ENCODE results near the gene ARFGAP1. TPM values are rescaled to one million over a fixed set of nuclear protein-coding genes. Genes with fewer than 3 reads are reported as not detected.

Gene ARFGAP1
- total RNA-seq, 3 donors from 2014 or later, result 76.5 to 85.8 (median 82.4) TPM

DNA sequence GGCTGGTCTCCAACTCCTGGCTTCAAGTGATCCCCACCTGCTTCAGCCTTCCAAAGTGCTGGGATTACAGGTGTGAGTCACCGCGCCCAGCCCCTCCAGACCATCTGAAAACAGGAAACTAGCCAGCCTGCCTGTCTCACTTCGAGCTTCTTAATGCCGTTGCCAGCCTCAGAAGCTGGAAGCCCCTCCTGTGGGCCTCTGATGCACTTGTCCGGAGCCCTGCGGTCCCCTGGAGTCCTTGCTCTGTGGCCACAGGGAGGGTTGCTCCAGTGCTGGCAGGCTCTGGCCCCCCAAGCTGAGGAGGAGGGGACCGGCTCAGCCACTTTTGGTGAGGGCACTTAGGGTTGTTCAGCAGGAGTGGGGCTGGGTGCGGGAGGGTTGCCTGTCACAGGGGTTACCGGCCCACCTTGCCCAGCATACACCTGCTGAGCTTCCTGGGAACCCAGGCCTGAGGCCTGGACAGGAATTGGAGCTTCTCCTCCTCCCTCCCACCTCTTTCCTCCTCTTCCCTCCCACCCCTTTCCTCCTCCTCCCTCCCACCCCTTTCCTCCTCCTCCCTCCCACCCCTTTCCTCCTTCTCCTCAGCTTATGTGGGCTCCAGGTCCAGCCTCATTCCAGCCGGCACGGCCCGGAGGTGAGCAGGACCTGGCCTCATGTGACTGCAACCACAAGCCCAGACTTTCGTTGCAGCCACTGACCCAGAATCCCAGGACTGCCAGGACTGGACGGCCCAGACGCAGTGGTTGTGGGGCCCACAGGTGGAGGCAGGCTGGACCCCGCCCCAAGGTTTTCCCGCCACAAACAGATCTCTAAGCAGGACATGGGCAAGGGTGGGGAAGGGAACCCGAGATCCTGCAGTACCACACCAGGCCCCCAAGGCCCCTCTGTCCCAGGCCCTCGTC lies 46.3 kb upstream of the ARFGAP1 start:
- H3K4me3 ChIP-seq, result no peak overlapping the region
- H3K4me1 ChIP-seq (ENCODE audit: low read depth), result no peaks in the 10 kb centered on the region
- intact Hi-C loops (cut with DNase I, micrococcal nuclease), result no loop called here
- H3K36me3 ChIP-seq (ENCODE audit: low read depth), result no peaks in the 10 kb centered on the region
- TF ChIP-seq, protein P1, sequence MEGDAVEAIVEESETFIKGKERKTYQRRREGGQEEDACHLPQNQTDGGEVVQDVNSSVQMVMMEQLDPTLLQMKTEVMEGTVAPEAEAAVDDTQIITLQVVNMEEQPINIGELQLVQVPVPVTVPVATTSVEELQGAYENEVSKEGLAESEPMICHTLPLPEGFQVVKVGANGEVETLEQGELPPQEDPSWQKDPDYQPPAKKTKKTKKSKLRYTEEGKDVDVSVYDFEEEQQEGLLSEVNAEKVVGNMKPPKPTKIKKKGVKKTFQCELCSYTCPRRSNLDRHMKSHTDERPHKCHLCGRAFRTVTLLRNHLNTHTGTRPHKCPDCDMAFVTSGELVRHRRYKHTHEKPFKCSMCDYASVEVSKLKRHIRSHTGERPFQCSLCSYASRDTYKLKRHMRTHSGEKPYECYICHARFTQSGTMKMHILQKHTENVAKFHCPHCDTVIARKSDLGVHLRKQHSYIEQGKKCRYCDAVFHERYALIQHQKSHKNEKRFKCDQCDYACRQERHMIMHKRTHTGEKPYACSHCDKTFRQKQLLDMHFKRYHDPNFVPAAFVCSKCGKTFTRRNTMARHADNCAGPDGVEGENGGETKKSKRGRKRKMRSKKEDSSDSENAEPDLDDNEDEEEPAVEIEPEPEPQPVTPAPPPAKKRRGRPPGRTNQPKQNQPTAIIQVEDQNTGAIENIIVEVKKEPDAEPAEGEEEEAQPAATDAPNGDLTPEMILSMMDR (IDR thresholded peaks at IDR 0.05), result no peak
- DNase-seq (no peak), ATAC-seq (no peak)
- no peaks in the 10 kb centered on the region for H3K9me3 ChIP-seq

DNA sequence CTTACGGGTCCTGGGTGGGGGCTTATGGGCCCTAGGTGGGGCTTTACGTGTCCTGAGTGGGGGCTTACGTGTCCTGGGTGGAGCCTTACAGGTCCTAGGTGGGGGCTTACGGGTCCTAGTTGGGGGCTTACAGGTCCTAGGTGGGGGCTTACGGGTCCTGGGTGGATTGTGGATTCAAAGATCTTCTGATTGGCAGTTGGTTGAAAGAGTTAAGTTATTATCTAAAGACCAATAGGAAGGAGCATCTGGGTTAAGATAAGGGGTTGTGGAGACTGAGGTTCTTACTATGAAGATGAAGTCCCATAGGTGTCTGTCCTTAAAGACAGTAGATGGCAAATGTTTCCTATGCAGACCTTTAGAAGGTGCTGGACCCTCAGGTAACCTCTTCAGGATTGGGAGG lies 45.4 kb upstream of the ARFGAP1 start:
- Histone ChIP-seq H3K36me3 (ENCODE audit: low read depth) (no peaks in the 10 kb centered on the region), H3K4me1 (ENCODE audit: low read depth) (no peaks in the 10 kb centered on the region), H3K9me3 (no peaks in the 10 kb centered on the region), H3K4me3 (no peak overlapping the region)
- ATAC-seq, result no peak
- no peak for DNase-seq
- TF ChIP-seq, protein P1 (IDR thresholded peaks at IDR 0.05), result no peak
- intact Hi-C loops (cut with DNase I, micrococcal nuclease), result no loop called here

DNA sequence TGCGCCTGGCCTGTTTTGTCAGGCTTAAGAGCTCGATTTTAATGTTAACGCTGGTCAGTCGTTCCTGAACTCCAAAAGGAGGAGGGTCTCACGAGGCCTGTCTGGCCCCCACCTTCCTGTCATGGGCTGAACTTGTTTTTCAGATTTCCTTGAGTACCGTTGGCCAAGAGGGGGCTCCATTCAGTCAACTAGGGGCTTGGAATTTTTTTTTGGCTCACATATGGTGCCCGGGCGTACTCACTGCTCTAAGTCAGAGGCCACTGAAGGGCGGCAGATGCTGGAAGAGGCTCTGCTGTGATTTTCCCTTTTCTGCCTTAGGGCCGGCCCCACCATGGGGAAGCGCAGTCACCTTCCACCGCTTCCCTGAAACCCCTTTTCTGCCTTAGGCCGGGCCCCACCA lies 43.8 kb upstream of the ARFGAP1 start:
- H3K4me1 ChIP-seq (ENCODE audit: low read depth), result no peaks in the 10 kb centered on the region

DNA sequence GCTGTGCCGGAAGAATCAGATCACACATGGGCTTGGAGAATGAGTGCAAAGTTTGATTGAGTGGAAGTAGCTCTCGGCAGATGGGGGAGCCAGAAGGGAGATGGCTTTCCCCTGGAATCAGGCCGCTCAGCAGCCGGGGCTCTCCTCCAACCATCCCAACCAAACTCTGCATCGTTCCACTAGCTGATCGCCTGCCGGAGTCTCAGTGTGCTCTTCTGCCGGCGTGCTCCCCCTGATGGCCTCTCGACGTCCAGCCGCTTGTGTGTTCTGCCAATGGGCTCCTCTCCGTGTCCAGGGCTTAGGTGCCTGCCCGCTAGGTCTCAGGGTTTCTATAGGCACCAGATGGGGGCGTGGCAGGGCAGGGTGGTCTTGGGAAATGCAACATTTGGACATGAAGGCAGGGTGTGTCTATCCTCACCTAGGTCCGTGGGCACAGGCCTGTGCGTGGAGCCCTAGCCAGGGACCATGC lies 41.8 kb upstream of the ARFGAP1 start:
- Histone ChIP-seq H3K36me3 (ENCODE audit: low read depth) (no peaks in the 10 kb centered on the region), H3K4me3 (no peak overlapping the region), H3K9me3 (no peaks in the 10 kb centered on the region), H3K4me1 (ENCODE audit: low read depth) (no peaks in the 10 kb centered on the region)
- intact Hi-C loops (cut with DNase I, micrococcal nuclease), result no loop called here
- ATAC-seq, result peak; percentile 70
- TF ChIP-seq, protein P1 (IDR thresholded peaks at IDR 0.05), result no peak
- peak in 2 of 3 donors; percentile 49 to 56 for DNase-seq

More for the DNA sequence above, 43.8 kb upstream of the ARFGAP1 start:
- DNase-seq, result no peak
- TF ChIP-seq, protein P1 (IDR thresholded peaks at IDR 0.05), result no peak
- no peak for ATAC-seq
- Histone ChIP-seq H3K9me3 (no peaks in the 10 kb centered on the region), H3K4me3 (no peak overlapping the region), H3K36me3 (ENCODE audit: low read depth) (no peaks in the 10 kb centered on the region)
- intact Hi-C loops (cut with DNase I, micrococcal nuclease), result no loop called here

DNA sequence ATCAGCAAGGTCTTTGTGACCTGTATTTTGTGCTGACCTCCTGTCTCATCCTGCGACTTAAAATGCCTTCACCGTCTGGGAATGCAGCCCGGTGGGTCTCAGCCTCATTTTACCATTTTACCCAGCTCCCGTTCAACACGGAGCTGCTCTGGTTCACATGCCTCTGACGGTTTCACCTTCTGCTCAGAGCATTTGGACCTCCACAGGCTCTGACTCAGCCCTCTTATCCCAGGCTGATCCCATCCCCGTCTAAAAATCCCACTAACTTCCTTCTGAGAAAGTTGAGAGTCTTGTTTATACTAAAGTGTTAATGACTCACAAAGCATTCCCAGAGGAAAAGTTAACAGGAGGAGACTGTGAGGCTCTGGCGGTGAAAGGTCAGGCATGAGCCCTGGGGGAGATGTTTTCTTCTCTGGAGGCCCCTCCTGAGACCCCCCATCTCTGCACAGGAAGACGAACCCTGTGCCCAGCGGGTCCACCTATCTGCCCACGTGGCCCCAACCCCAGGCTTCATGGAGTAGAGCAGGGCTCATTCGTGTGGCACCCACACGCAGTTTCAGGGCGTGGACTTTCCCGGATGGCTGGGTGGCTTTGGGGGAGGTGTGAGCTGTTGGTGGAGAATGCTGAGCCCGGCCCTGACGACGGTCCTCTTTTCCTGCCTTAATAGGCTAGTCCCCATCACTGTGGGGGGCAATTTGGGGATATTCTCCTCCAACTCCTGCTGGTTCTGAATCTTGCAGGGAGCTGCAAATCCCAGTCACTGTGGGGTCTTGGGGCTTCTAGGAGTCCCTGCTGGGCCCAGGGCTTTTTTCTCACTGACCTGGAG lies 40.2 kb upstream of the ARFGAP1 start:
- intact Hi-C loops (cut with DNase I, micrococcal nuclease), result no loop called here
- H3K9me3 ChIP-seq, result no peaks in the 10 kb centered on the region
- ATAC-seq, result peak; percentile 69
- TF ChIP-seq, protein P1 (IDR thresholded peaks at IDR 0.05), result no peak
- H3K36me3 ChIP-seq (ENCODE audit: low read depth), result no peaks in the 10 kb centered on the region
- no peak overlapping the region for H3K4me3 ChIP-seq
- H3K4me1 ChIP-seq (ENCODE audit: low read depth), result no peaks in the 10 kb centered on the region
- DNase-seq, result no peak
